ENCODE results near the gene C2CD2.
"Not testable (repeated sequence)": the region's sequence is repeated elsewhere in the genome, so short reads cannot be mapped to it uniquely, and the experiment has no call there.

The C2CD2 gene

GRCh38 chr21:41973861-41974751 is 20.3 kb upstream of the C2CD2 start:
- DNase-seq: peak; percentile 11

- no peak for DNase-seq
These were observed 19.6 kb upstream of the C2CD2 start for GRCh38 chr21:41973427-41973831.

DNA sequence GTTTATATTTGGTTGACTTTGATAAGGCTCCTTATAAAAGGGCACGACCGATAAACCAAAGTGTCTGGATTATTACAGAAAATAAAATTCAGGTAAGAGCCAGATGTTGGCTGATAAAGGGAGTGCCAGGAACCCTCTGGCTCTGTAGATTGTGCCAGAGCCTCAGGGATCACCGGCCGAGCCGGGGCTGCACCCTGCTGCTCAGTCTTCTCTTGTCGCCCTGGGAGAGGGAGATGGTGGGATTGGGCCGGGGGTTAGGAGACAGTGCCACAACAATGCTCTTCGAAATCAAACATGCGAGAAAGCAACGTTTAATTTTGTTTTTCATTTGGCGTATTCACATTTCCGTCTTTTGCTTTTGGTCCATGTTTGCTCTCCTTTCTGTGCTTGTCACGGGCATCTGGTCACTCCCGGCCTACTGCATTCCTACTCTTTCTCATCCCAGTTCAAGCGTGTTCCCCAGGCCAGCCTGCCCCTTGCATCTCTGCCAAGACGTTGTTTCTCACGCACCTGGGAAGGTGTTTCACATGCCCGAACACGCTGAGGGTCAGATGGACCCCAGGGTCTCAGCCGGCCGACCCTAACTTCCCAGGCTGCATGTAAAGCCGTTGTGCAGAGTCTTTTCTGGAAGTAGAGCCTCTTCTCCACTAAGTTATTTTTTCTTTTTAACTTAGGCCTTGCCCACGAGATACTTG is 18.8 kb upstream of the C2CD2 start:
- DNase-seq: no peak

DNA sequence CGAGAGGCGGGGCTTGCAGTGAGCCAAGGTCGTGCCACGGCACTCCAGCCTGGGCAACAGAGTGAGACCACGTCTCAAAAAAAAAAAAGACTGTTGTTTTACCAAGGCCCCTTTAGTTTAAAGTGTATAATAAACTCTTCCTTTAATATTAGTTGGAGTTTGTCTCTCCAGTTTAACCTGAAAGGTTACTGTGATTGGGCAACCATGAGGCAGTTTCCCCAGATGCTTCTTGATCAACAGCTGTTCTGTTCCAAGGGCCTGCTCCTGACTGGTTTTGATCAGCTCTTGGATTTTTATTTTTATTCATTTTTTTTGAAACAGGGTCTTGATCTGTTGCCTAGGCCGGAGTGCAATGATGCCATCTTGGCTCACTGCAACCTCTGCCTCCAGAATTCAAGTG is 18.1 kb upstream of the C2CD2 start:
- no peak for DNase-seq

- DNase-seq: no peak
These were observed 17.2 kb upstream of the C2CD2 start for GRCh38 chr21:41970751-41971653.

DNA sequence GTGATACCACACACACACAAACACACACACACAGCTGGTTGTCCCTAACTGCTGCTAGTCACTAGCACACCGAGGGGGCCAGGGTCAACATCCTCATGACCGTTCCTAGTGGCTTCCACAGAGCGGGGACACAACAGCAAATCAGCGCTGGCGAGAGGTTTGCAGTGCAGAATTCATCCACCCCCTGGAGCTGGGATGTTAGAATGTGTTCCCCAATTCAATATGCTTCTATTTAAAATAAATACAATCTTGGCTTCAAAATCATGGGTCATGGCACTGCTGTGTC is 16.2 kb upstream of the C2CD2 start:
- no peak for DNase-seq

- no peak for DNase-seq
These were observed 13.9 kb upstream of the C2CD2 start for GRCh38 chr21:41967708-41968107.

GRCh38 chr21:41966872-41967621 is 13.2 kb upstream of the C2CD2 start:
- no peak for DNase-seq

DNA sequence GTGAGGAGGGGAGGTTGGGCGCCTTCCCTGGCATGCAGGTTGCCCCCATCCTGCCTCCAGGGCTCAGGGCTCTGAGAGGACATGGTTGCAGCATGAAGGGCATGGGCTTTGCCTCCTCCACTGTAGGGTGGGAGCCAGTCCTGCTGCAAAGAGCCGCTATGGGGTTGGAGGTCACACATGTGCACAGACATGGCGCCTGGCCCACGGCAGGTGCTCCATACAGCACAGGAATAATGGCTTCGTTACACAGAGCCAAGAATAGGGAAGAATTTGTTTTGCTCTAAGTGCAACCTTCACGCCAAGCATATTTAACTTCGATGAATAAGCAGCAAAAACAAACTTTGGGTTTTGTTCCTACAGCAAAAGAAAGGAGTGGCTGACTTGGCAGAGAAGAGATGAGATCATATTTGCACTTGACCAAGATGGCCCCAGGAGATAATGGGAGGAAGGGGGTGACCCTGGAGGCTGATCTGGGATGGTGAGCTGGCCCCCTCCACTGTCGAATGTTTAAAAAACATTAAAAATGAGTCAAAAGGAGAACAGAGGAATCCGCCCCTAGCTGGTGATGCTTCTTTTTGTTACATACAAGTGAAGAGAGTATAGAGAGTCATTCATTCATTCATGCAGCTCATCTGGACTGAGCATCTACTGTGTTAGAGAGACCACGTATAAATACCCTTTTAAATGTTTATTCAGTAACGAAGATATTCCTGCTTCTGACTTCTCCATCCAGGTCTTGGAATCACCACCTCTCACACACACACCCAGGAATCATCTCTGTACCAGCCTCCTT is 12.4 kb upstream of the C2CD2 start:
- DNase-seq: no peak

GRCh38 chr21:41965461-41966013 is 11.7 kb upstream of the C2CD2 start:
- no peak for DNase-seq

DNA sequence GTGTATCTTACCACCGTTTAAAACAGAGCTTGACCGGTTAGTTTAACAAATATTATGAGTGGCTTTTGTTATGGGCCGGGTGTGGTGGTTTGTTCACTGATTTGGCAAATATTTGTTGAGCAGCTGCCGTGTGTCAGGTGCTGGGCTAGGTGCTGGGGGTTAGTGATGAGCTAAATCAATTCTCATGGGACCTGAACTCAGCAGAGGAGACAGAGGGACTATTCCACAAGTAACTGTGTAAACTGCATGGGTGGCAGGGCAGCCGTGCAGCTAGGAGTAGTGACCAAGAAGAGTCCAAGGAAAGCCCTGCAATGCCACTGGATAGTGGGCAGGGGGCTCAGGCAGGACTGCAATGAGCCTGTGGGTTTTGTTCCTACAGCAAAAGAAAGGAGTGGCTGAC is 11.2 kb upstream of the C2CD2 start:
- DNase-seq: no peak

- no peak for DNase-seq
These were observed 10.4 kb upstream of the C2CD2 start for GRCh38 chr21:41964171-41964570.

GRCh38 chr21:41962425-41962966 is 8.7 kb upstream of the C2CD2 start:
- no peak for DNase-seq

DNA sequence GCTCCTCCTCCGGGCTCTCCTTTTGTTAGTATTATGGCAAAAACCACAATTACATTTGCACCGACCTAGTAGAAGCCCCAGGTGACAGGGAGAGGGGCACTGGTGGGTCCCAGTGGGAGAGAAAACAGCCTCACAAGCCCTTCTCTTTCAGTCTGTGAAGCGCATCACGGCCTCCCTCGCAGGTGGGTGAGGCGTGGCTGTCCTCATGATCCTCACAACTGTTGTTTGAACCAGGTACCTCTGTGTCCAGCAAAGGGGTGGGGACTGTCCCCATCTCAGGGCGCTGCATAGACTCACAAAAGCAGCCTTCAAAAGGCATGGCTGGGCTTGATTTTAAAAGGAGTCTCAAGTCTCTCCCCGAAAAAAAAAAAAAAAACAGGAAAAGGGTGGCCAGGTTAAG is 7.9 kb upstream of the C2CD2 start:
- no peak for DNase-seq

DNA sequence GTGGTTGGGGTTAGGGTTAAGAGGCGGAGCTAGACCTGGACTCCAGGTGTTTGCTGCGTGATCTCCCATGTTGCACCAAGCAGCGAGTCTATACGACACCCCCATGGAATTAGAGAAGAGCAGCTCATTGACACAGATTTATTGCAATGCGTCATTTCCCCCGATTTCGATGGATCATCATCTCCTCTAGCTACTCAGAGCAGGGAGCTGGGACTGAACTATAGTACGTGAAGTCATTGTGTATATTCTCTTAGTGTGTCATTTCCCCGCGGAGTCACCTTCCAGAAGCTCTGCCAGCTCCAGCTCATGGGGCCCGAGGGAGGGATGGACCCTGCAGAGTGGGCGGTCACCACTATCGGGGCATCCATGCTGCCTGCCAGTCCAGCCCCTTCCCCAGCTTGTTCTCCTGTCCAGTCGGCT is 7.5 kb upstream of the C2CD2 start:
- no peak for DNase-seq

DNA sequence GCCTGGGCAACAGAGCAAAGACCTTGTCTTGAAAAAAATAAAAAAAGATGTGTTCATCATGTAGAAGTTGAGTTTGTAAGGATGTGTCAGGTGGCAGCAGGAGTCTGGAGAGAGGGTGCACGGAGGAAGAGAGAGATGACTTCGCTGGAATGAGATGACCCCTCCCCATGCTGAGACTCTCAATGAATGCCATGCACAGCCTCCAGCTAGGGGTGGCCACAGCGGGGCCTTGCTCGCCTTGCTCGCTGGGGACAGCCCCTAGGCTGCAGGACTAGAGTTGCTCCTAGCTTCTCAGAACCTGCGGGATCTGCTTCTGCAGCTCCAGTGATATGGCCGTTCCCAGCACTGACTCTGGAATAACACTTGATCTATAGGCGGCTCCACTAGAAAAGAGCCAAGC is 6.6 kb upstream of the C2CD2 start:
- no peak for DNase-seq

GRCh38 chr21:41959697-41960096 is 5.9 kb upstream of the C2CD2 start:
- not testable (repeated sequence) for DNase-seq

DNA sequence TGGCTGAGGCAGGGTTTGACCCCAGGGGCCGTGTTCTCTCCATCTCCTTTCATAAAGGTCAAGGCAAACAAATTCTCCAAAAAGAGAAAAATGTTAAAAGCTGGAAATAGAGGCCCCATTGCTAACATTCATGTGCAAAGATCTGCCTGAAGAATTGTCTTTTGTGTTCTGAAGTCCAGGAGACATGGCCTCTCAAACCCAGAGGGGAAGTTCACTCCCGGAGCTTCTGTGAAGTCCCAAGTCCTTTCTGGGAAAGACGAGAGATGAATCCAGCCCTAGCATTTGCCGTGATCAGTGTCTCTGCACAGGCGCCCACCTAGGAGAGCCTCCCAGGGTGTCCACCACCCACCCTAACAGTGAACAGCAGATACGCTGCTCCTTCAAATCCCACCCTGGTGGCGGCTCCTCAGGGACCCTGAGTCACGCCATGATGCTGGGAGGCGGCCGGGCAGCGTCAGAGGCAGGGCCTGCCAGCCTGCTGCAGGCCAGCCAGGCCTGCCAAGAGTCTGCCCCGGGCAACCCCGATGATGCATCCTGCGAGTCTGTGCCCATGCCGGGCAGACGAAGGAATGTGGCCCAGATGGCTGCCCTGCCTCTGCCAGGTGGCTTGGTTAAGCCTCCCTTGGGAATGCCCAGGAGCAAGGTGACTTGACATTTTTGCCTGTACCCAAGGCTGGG is 5.2 kb upstream of the C2CD2 start:
- DNase-seq: no peak

GRCh38 chr21:41957991-41958766 is 4.4 kb upstream of the C2CD2 start:
- no peak for DNase-seq

All from CD4-positive, alpha-beta T cell treated with Interleukin-10 for 1 hour (primary cell).